NCI-H1092 treated with DMSO at 0.1 percent for 48 hours (cell line): Measurements from ENCODE around the gene CCDC183.
A peak's percentile ranks its signal among the peaks of the same experiment; 100 is the strongest.
"Not testable (repeated sequence)": the region's sequence is repeated elsewhere in the genome, so short reads cannot be mapped to it uniquely, and the experiment has no call there.

Experiments
- DNase-seq: peaks from one replicate; lab custom pipeline; 2025; lab: John Stamatoyannopoulos, UW

The CCDC183 gene

GRCh38 chr9:136796238-136796774, at the start of gene CCDC183:
TSS of gene CCDC183 (plus strand) at chr9:136796338. CDS start at chr9:136796398, 60 bp downstream.
- DNase-seq, result no peak

DNA sequence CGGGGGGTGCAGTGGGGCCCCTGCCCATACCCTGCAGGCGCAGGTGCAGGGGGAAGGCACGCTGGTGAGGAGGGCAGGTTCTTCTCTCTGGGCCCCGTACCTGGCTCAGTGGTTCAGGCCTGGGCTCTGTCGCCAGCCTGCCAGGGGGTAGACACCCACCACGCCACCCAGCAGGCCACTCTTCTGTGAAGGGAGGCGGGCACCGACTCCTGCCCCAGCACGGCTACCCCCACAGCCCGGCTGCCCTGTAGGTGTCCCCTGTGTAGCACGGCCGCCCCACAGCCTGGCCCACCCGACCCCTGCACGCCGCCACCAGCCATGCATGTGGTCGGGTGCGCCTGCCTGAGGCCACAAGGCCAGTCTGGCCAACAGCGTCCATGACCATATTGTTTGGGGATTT, 49.5 kb upstream of the CCDC183 start:
- no peak for DNase-seq

- DNase-seq, result no peak
Measured at GRCh38 chr9:136747161-136748060, 48.7 kb upstream of the CCDC183 start.

DNA sequence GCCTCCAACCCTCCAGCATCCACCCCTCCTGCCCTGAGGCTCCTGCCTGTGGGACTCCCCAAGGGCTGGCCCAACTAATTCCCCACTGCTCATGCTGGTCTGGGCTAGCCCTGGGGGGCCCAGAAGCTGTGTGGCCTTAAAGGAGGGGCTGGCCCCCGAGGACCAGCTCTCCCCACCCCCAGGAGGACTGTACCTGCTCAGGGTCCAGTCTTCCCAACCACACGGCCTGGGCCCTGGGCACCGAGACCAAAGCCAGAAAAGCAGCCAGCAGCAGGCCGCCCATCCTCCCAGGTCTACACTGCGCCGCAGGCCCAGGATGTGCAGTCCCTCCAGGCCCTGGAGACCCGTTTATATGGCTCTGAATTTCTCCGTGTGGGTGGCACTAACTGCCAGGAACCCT, 47.9 kb upstream of the CCDC183 start, which contains the start of gene LCN6:
Gene LCN6 (minus strand): TSS at position 325 of the 400 bp plus-strand sequence. CDS start 42 bp downstream, at position 283.
- no peak for DNase-seq

DNA sequence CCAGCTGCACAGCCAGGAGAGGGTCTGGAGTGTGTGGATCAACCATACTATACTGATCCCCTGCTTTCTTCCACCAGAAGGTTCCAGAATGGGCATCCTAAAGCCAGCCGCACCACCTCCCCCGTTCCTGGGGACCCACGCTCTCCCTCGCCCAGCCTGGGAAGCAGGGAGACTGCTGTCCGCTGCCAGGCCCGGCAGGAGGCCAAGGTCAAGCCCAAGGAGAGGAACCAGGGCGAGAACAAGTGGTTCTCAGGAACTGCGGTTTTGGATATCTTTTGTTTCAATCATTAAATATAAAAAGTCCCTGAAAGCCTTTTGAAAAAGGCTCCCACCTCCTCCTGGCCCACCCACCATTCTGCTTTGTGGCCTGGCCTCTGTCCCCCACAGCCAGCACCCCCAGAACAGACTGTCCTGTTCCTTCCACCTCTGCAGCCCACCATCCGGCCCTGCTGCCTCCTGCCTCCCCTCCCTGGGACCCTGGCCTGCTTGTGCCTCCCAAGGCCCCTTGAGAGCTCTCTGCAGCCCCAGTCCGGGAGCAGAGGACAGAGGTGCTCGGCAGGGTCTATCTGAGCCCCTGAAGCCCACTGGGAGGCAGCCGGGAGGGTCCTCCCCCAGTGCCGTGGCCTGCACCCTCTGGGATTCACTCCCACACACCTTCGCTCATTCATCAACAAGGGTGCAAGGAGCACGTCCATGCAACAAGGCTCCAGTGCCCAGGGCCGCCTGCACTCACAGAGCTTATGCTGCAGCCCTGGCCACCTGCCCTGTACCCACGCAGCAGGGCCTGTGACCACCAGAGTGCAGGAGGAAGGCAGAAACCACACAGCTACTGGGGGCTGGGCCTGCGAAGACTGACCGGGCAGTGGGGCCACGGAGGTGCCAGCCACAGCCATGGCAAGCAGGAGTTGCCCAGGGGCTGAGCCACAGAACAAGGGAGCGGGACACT, 47.2 kb upstream of the CCDC183 start:
- no peak for DNase-seq

DNA sequence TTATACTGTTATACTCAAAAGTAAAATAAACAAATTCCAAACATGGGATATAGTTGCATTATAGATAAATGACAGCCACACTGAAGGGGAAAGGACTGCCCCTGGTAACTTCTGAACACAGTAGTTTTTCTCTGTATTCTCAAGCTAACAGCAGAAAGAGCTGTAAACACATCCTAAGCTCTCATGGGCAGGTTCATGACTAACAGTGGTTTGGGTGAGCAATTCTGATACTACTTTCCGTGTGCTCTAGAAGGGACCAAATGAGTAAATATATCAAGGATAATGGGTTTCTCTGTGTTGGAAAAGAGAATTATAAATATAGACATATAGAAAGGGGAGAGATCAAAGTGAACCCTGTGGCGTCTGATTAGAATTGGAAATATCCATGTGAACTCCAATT, 45.6 kb upstream of the CCDC183 start:
- no peak for DNase-seq

DNA sequence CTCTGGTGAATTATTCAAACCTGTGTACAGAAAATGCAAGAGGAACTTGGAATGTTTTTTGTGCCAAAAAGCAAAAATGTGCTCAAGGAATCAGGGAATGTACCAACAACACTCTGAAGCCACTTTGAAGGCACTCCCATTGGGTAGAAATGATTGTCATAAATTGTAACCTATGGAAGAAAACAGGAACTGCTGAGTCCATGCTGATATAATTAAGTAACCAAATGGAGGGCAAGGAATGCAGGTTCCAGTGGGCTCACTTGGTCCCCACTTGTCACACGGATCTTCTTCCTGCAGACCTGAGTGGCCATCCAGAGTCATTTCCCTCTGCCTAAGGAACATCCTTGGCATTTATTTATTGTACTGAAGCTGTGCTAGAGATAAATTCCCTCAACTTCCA, 44.9 kb upstream of the CCDC183 start:
- DNase-seq, result no peak

- no peak for DNase-seq
Measured at GRCh38 chr9:136751814-136752213, 44.3 kb upstream of the CCDC183 start.

- no peak for DNase-seq
Measured at GRCh38 chr9:136753371-136754058, 42.6 kb upstream of the CCDC183 start.

- DNase-seq, result peak; percentile 6
Measured at GRCh38 chr9:136754059-136754572, 42.0 kb upstream of the CCDC183 start.

GRCh38 chr9:136754626-136755301, 41.4 kb upstream of the CCDC183 start:
- DNase-seq, result no peak

DNA sequence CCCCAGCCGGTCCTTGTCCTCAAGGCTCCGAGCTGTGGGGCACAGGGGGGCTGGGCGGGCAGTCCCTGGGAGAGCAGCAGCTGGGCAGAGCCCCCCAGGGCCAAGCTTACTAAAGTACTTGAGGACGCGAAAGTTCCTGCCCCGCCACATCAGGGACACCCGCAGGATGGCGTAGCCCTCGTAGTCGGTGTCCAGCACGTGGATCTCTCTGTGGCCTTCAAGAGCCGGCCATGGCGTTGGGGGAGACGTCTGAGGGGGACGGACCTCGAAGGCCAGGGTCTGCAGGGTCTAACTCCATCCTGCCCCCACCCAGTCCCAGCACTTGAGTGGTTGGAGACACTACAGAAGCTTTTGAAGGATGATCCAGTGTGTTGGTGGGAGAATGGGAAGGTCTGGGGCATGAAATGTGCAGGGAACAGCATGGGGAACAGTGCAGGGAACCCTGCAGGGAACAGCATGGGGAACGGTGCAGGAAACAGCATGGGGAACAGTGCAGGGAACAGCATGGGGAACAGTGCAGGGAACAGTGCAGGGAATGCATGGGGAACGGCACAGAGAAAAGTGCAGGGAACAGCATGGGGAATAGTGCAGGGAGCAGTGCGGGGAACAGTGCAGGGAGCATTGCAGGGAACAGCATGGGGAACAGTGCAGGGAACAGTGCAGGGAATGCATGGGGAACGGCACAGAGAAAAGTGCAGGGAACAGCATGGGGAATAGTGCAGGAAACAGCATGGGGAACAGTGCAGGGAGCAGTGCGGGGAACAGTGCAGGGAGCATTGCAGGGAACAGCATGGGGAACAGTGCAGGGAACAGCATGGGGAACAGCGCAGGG, 40.6 kb upstream of the CCDC183 start:
- DNase-seq, result not testable (repeated sequence)

GRCh38 chr9:136756134-136756438, 40.1 kb upstream of the CCDC183 start:
- DNase-seq, result no peak

DNA sequence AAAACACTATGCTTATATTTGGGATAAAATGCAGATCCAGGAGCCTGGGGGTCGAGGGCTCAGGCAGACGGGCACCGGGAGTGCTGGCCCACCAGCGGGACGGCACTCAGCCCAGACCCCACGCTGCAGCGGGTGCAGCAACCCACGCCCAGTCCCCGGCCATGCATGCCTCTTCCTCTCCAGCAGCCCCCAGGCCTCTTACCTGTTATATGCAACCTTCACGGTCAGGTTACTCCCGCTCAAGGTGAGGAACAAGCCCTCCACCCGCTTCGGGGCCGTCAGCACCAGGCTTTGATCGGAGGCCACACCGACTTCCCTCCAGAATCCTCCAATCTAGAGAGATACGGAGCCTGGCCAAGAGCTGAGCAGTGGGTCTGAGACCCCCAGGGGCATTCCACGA, 39.3 kb upstream of the CCDC183 start:
- no peak for DNase-seq

GRCh38 chr9:136757328-136757727, 38.8 kb upstream of the CCDC183 start:
- DNase-seq, result no peak

- DNase-seq, result no peak
Measured at GRCh38 chr9:136757751-136758140, 38.4 kb upstream of the CCDC183 start.

GRCh38 chr9:136759001-136759400, 37.1 kb upstream of the CCDC183 start:
- DNase-seq, result no peak

DNA sequence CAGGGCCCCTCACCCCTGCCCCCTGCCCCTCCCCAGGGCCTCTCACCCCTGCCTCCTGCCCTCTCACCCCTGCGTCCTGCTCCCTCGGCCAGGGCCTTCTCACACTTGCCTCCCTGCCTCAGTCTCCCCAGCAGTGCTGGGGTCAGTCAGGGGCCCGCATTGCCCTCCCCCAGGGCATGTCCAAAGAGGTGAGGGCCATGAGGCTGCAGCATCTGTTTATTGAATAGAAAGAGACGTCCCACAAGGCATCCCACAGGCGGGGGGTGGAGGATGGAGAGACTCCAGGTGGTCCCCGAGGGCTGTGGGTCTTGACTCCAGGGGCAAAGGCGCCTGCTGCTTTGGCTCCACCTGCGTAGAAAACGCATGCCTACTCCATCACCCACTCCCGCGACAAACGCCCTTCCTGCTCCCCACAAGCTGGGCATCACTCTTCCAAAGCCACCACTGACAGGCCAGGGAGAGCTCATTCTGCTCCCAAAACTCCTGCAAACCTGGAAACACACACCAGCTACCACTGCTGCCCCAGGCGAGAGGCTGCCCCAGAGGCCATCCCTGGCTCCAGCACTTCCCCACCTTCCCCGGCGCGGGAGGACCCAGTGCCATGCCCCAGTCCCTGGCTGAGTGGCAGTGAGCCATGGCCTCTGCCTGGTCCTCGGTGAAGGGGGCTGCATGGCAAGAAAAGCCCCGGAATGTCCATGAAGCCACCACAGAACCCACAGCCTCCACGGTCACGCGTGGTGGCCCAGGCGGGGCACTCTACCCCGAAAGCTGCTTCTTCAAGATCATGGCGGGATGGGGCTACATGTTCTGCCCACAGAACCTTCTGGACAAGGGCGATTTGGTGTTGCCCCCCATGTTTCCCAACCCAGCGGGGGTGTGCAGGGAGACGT, 36.5 kb upstream of the CCDC183 start:
- no peak for DNase-seq

- no peak for DNase-seq
Measured at GRCh38 chr9:136760424-136760823, 35.7 kb upstream of the CCDC183 start.
